Right ventricle myocardium inferior (tissue), 1 donor: ENCODE data around the gene KRTAP10-2. TPM values are rescaled to one million over a fixed set of nuclear protein-coding genes. Genes with fewer than 3 reads are reported as not detected.

Experiments used
- ATAC-seq: fragments of 200-7000 bp; cut with Tn5 transposase; one replicate; pipeline ENCODE4 v1.9.1; 2020; ENCODE audit warnings: mild to moderate bottlenecking, moderate library complexity
- DNase-seq: peaks from one replicate; pipeline ENCODE4 v3.0.0; 2021; ENCODE audit errors: missing footprints
- intact Hi-C: fragments of 100-400 bp; cut with DNase I; formaldehyde crosslinking; loops from one replicate; pipeline ENCODE4 v1.11.0; 2022
- total RNA-seq: library from RNA; stranded (reverse); fragmentation: NEBNext Ultra II Directional; extraction: Animal tissue kit (Norgen Biotek cat#: 25700); gene quantifications from one replicate; pipeline ENCODE4 v1.2.1, GENCODE V29; 2021
- donor health status: DM: no; HTN: yes; CAD: no; lungs with severe emphysema.

The KRTAP10-2 gene
- total RNA-seq, 1 donor from 2014 or later, result not detected

GRCh38 chr21:44530221-44530902, 20.9 kb downstream of the KRTAP10-2 start:
- intact Hi-C loops, result no loop called here
- ATAC-seq (no peak), DNase-seq (no peak)

DNA sequence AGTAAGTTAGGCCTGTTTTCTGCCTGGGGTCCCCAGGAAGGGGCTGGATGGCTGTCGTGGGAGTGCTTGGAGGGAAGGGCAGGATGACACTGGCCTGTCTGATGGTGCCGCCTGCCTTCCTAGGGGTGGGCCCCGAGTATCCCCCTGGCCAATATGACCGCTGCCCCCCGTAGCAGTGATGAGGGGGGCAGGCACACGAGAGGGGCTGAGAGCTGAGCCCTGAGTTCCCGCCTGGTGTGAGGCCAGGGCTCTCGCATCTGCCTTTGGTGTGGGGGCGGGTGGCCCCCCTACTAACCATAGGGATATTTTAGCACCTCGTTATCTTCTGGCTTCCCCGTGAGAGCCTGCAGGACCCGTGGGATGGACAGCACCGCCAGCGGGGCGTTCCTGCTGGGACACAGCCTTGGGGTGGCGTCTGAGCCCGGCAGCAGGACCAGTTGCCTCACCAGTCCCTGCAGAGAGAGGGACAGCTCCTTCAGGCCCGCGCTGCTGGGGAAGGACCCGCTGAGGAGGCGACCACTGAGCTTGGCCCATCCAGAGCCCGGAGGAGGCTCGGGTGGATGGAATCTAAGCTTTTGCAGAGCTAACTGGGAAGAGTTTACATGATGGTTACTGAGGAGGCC, 21.7 kb downstream of the KRTAP10-2 start:
- intact Hi-C loops, result no loop called here
- ATAC-seq (no peak), DNase-seq (no peak)

DNA sequence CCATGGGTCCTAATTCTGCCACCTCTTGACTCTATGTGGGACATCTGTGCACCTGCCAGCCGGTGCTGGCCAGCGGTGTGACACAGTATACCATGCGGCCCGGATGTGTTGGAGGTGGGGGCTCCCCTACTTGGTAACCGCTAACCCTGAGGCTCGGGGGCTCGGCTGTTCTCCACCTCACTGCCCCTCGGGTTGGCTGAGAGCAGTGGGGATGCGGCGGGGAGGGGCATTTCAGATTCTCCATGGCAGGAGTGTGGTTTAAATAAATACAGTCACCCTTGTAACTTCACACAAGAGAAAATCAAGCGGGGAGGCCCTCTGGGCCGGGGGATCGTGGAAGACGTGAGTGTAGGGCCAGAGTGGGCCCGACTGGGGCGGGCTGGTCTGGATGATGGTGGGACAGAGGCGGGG, 22.3 kb downstream of the KRTAP10-2 start:
- no peak for ATAC-seq
- DNase-seq, result no peak
- intact Hi-C loops, result no loop called here

DNA sequence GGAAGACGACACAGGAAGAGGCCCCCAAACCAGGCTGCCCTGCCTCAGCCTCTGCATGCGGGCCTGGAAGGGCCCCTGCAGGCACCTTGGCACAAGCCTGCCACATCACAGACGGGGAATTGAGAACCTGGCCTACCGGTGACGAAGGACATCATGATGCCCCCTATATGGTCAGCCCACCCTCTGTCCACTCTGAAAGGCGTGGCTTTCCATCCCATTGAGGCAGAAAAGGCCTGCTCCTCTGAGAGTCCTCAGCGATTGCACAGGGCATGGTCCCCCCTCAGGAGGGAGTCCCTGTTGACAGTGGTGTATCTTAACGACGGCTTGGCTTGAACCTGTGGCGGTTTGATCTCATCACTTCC, 22.7 kb downstream of the KRTAP10-2 start:
- intact Hi-C loops, result no loop called here
- ATAC-seq (no peak), DNase-seq (no peak)

DNA sequence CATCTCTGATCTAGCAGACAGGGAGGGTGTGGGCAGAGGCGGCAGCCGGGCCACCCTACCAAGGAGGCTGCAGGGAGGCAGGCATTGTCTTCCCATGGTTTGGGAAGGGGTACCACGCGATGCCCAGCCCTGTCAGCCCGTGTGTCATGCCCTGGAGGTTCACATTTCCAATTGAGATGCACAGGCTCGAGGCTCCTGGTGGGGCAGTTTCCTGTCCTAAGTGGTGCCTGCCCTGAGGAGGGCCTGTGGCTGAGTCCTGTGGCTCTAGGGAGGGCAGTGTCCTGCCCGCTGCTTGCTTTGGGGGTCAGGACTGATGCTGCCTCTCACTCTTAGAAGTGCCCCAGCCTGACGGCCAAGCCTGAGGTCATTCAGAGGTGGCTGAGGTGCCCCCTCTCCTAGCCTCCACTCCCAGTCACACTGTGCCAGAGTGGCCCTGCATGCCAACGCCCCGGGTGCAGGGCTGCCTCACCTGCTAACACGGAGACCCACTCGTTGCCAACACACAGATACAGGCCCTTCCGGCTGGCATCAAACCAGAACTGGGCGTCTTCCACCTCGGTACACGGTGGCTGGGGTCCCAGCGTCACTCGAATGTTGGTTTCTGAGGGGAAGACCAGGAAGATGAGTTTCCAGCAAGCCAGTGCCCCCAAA, 23.2 kb downstream of the KRTAP10-2 start:
- ATAC-seq (no peak), DNase-seq (no peak)
- intact Hi-C loops, result no loop called here

DNA sequence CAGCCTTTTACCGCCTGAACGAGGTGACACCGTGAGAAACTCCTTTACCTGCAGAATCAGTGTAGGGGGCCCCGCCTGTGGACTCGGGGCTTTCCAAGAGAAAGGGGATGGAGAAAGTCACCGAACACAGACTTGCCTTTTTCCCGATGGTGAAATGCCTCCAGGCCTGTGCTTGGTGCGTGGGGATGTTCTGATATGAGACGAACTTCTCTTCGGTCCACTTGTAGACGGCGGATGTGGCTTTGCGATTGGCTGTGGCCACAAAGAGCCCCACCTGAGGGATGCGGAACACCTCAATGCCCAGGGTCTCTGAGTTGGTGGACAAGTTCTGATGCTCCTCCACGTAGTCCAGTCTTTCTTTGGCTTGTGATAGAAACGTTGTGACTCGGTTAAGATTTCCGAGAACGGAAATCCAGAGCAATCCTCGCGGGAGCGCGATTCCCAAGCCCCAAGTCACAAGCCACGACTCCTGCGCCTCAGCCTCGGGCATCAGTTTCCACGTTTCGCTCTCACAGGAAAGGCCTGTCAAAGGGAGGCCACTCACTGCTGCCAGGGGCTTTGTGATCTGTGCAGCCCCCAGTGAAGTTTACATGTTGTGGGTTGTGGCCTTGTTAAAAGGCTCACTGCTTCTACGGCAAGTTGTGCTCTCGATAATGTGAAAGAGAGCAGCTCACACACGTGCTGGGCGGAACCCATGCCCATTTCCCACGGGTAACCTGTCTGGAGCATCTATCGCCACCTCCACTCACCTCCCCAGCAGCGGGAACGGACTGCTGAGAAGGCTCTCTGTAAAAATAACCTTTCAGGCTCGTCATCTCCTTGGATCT, 23.9 kb downstream of the KRTAP10-2 start:
- intact Hi-C loops, result no loop called here
- ATAC-seq (no peak), DNase-seq (no peak)

- DNase-seq (no peak), ATAC-seq (no peak)
- intact Hi-C loops, result no loop called here
Measured at GRCh38 chr21:44526096-44526997, 25.0 kb downstream of the KRTAP10-2 start.

- ATAC-seq (no peak), DNase-seq (no peak)
- intact Hi-C loops, result no loop called here
Measured at GRCh38 chr21:44525391-44526095, 25.8 kb downstream of the KRTAP10-2 start.

GRCh38 chr21:44524414-44525371, 26.6 kb downstream of the KRTAP10-2 start:
- intact Hi-C loops, result no loop called here
- ATAC-seq, result no peak
- no peak for DNase-seq

DNA sequence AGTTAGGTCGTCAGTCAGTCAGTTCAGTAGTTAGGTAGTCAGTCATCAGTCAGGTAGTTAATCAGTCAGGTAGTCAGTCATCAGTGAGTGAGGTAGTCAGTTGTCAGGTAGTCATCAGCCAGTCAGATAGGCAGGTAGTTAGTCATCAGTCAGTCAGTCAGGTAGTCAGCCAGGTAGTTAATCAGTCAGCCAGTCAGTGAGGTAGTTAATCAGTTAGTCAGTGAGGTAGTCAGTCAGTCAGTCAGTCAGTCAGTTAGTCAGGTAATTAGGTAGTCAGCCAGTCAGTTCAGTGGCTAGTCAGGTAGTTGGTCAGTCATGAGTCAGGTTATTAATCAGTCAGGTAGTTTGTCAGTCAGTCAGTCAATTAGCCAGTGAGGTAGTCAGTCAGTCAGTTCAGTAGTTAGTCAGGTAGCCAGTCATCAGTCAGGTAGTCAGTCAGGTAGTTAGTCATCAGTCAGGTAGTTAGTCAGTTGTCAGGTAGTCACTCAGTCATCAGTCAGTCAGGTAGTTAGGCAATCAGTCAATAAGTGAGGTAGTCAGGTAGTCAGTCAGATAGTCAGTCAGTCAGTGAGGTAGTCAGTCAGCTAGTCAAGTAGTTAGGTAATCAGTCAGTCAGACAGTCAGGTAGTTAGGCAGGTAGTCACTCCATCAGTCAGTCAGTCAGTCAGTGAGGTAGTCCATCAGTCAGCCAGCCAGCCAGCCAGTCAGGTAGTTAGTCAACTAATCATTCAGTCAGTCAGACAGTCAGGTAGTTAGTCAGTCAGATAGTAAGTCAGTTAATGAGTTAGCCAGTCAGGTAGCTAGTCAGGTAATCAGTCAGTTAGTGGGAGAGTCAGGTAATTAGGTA, 27.5 kb downstream of the KRTAP10-2 start:
- no peak for ATAC-seq
- intact Hi-C loops, result no loop called here
- DNase-seq, result no peak

DNA sequence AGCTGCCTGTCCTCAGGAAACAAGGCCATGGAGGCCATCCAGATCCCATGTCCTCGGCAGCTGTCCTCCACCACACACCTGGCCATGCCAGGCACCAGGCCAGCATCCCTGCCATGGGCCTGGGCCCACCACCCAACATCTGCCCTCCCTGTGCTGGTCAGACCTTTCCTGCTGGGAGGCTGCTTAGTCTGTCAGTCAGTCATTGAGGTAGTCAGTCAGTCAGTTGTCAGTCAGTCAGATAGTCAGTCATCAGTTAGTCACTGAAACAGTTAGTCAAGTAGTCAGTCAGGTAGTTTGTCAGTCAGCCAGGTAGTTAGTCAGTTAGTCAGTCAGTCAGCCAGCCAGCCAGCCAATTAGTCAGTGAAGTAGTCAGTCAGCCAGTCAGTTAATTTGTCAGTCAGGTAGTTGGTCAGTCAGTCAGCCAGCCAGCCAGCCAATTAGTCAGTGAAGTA, 28.5 kb downstream of the KRTAP10-2 start:
- DNase-seq (no peak), ATAC-seq (no peak)
- intact Hi-C loops, result no loop called here

DNA sequence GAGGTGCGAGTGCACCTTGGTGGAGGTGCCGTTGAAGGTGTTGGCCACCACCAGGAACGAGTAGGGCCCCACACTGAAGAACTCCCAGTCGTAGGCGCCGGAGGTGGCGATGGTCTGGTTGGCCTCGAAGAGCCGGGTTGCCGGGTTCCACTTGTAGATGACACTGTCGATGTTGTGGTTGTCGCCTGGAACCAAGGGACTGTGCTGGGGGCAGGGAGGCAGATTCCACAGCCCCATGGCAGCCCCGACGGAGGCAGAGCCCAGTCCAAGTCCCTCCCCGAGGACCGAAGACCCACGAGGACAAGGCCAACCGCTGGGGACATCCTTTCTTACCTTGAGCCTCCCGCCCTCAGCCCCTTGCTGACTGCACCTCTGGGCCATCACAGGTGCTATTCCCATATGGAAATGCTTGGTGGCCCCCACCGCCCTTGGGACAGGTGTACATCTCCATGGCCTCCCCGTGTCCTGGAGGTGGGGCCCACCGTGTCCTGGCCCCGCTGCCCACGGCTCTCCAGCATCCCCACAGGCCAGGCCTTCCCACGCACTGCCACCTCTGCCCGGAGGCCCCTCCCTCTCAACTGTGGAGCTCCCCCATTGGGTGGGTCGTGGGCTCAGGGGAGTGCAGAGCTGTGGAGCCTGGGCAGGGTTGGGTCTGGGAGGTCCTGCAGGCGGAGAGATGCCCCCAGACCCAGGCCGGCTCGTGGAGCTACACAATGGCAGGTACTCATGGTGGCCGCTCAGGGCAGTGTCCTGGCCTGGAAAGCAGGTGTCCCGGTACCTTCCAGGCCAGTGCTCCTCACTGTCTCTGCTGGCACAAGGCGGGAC, 29.2 kb downstream of the KRTAP10-2 start:
- no peak for ATAC-seq
- intact Hi-C loops, result no loop called here
- DNase-seq, result no peak

GRCh38 chr21:44521301-44521927, 29.9 kb downstream of the KRTAP10-2 start:
- intact Hi-C loops, result no loop called here
- DNase-seq (no peak), ATAC-seq (no peak)

DNA sequence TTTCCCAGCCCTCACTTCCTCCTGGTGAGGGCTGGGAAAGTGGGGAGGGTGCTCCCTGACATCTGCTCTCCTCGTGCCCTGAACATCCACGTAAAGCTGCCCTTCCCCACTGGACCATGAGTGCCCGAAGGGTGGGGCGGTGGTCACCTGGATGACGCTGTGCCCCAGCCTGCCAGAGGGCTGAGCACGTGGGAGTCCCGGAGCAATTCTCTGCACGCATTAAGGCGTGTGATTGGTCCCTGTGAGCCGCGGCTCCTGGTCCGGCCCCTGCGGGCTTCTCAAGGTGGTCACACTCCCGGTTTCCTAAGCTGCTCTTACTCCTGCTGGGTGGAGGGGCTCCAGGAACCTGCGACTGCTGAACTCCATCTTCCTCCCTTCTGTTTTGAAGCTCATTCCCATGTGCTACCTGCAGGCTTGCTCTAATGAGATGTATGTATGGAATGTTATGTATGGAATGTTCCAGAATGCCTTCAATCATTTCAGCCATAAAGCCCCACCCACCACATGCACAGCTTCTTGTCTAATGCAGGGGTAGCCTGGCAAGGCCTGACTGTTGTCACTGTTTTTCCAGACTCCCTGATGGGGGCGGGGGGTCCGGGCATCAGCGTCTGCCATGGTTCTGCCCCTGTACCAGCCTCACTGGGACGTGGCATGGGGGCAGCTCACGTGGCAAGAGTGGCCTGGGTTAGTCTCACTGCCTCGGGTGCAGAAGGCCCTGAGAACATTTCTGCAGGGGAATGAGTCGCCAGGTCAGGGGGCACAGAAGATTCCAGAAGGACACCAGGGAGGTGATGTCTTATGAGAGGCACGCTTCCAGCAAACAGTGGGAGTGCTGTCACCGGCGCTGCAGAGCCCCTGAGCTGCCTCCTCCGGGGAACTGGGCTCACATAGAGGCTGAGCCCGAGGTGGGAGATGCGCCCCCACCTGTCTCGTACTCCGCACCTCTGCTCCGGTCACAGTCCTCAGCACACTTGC, 30.7 kb downstream of the KRTAP10-2 start:
- DNase-seq (no peak), ATAC-seq (no peak)
- intact Hi-C loops, result no loop called here
